GM12878 (cell line): ENCODE results near the gene SPOCD1. TPM values are rescaled to one million over a fixed set of nuclear protein-coding genes. Genes with fewer than 3 reads are reported as not detected.

Source experiments
- ATAC-seq: fragments of 200-7000 bp; cut with Tn5 transposase; 3 replicates; pipeline ENCODE4 v1.9.1; 2020; ENCODE audit warnings: mild to moderate bottlenecking, moderate library complexity
- BruUV-seq: library from RNA; stranded (reverse); fragments of 400-500 nt; replicated peaks from 2 replicates; lab custom pipeline; 2021; lab: Mats Ljungman, UMichigan
- CTCF ChIA-PET: fragments of 300-600 bp; sonication (Branson Sonifier 250); formaldehyde crosslinking; extraction: SDS; loops from one replicate; lab custom pipeline; 2021; ENCODE audit warnings: inconsistent platforms; lab: Yijun Ruan, JAX
- POLR2A ChIA-PET: fragments of 350-600 bp; formaldehyde crosslinking; extraction: SDS; loops from one replicate; lab custom pipeline; 2021; ENCODE audit warnings: inconsistent platforms; lab: Charles Lee
- RAD21 ChIA-PET: fragments of 300-600 bp; sonication (Branson Sonifier 250); formaldehyde crosslinking; loops from one replicate; lab custom pipeline; 2023; ENCODE audit warnings: antibody characterized with exemption; ENCODE audit not compliant: unreplicated experiment; lab: Charles Lee
- SMC1A ChIA-PET: fragments of 300-600 bp; sonication (Branson Sonifier 250); formaldehyde crosslinking; loops from one replicate; lab custom pipeline; 2023; ENCODE audit not compliant: unreplicated experiment, uncharacterized antibody; lab: Charles Lee
- DNase-seq: peaks from one replicate; pipeline ENCODE4 v3.0.0-alpha.2; 2011; ENCODE audit warnings: low read depth, low spot score
- FAIRE-seq: peaks from 3 replicates; lab custom pipeline; 2011; peaks lifted over from hg19 to GRCh38; lab: Jason Lieb, UNC
- H2AFZ ChIP-seq: 2 replicates; pipeline ENCODE4 v1.6.0; 2011; ENCODE audit warnings: low read depth, low read length, control low read depth; ENCODE audit not compliant: control insufficient read depth
- H3K27ac ChIP-seq: 2 replicates; pipeline ENCODE4 v1.5.1; 2011; ENCODE audit warnings: control low read depth; ENCODE audit not compliant: control insufficient read depth, insufficient read depth
- H3K27me3 ChIP-seq, 2 experiments: replicated peaks in 1 of 2; 2 replicates each; pipeline versions ENCODE4 v1.6.0 to v1.6.1; 2011; ENCODE audit warnings: low read length in 1 of 2; ENCODE audit not compliant: control insufficient read depth in 2 of 2, insufficient read depth in 2 of 2
- H3K36me3 ChIP-seq, 2 experiments: 2 replicates each; pipeline ENCODE4 v1.5.1; 2011; ENCODE audit warnings: low read length in 1 of 2; ENCODE audit not compliant: control insufficient read depth in 2 of 2, insufficient read depth in 2 of 2
- H3K4me1 ChIP-seq: 2 replicates; pipeline ENCODE4 v1.6.1; 2011; ENCODE audit warnings: mild to moderate bottlenecking, low read length, moderate library complexity, mixed read lengths; ENCODE audit not compliant: control insufficient read depth, insufficient read depth
- H3K4me2 ChIP-seq: 2 replicates; pipeline ENCODE4 v1.6.0; 2011; ENCODE audit warnings: control low read depth; ENCODE audit not compliant: control insufficient read depth, insufficient read depth
- H3K4me3 ChIP-seq: fragments of 200-600 bp; sonication (generic); 2 replicates; pipeline ENCODE4 v1.5.1; 2016
- H3K79me2 ChIP-seq: 2 replicates; pipeline ENCODE4 v1.6.0; 2011; ENCODE audit warnings: low read length; ENCODE audit not compliant: control insufficient read depth, insufficient read depth
- H3K9ac ChIP-seq: 2 replicates; pipeline ENCODE4 v1.8.0; 2011; ENCODE audit warnings: low read length, control low read depth, mixed read lengths; ENCODE audit not compliant: control insufficient read depth, insufficient read depth
- H3K9me3 ChIP-seq: replicated peaks from 3 replicates; pipeline ENCODE4 v1.5.1; 2011; ENCODE audit warnings: mild to moderate bottlenecking, low read length; ENCODE audit not compliant: control insufficient read depth, insufficient read depth
- H4K20me1 ChIP-seq: 2 replicates; pipeline ENCODE4 v1.6.0; 2011; ENCODE audit not compliant: control insufficient read depth, insufficient read depth
- BACH1 ChIP-seq: fragments of 450-650 bp; IDR thresholded peaks from 2 replicates; pipeline ENCODE4 v1.6.1; 2017; ENCODE audit warnings: mild to moderate bottlenecking, borderline replicate concordance
- BHLHE40 ChIP-seq, 2 experiments: fragments of 450-650 bp in 1 of 2; IDR thresholded peaks; 2 replicates each; pipeline ENCODE4 v1.6.1; 2011 to 2017; ENCODE audit warnings: low read depth in 2 of 2, borderline replicate concordance in 1 of 2, improper control_type of control experiment in 1 of 2, low read length in 1 of 2, mild to moderate bottlenecking in 1 of 2
- CHD1 ChIP-seq: IDR thresholded peaks from 2 replicates; pipeline ENCODE4 v1.6.1; 2012; ENCODE audit warnings: low read depth, low read length, improper control_type of control experiment
- IKZF2 ChIP-seq, 2 experiments: fragments of 450-650 bp; IDR thresholded peaks; 2 replicates each; pipeline ENCODE4 v1.6.1; 2017; ENCODE audit warnings: mild to moderate bottlenecking in 2 of 2, moderate library complexity in 2 of 2
- KLF5 ChIP-seq: fragments of 450-650 bp; IDR thresholded peaks from 2 replicates; pipeline ENCODE4 v1.6.1; 2014; ENCODE audit warnings: mild to moderate bottlenecking; ENCODE audit not compliant: partially characterized antibody
- MEF2A ChIP-seq: IDR thresholded peaks from 2 replicates; pipeline ENCODE4 v1.6.1; 2011; ENCODE audit warnings: low read depth, mild to moderate bottlenecking, low read length, moderate library complexity; ENCODE audit not compliant: insufficient read depth
- NRF1 ChIP-seq: conservative IDR thresholded peaks from 2 replicates; pipeline ENCODE4 v1.6.1; 2011; ENCODE audit warnings: mild to moderate bottlenecking, low read depth, low read length, improper control_type of control experiment
- POLR2A ChIP-seq: IDR thresholded peaks from 2 replicates; pipeline ENCODE4 v1.6.1; 2011; ENCODE audit warnings: low read depth, mild to moderate bottlenecking, low read length
- POLR2AphosphoS2 ChIP-seq: IDR thresholded peaks from 2 replicates; pipeline ENCODE4 v1.6.1; 2011; ENCODE audit warnings: low read depth, mild to moderate bottlenecking, low read length, improper control_type of control experiment, moderate library complexity
- RAD51 ChIP-seq: fragments of 450-650 bp; IDR thresholded peaks from 2 replicates; pipeline ENCODE4 v1.6.1; 2016; ENCODE audit warnings: moderate library complexity, mild to moderate bottlenecking, inconsistent platforms
- RUNX3 ChIP-seq: IDR thresholded peaks from 2 replicates; pipeline ENCODE4 v1.6.1; 2012; ENCODE audit warnings: low read length, inconsistent platforms
- SREBF1 ChIP-seq: IDR thresholded peaks from 2 replicates; pipeline ENCODE4 v1.6.1; 2012; ENCODE audit warnings: mild to moderate bottlenecking, low read length
- SREBF2 ChIP-seq: IDR thresholded peaks from 2 replicates; pipeline ENCODE4 v1.6.1; 2012; ENCODE audit warnings: mild to moderate bottlenecking, low read length
- TBL1XR1 ChIP-seq: IDR thresholded peaks from 2 replicates; pipeline ENCODE4 v1.6.1; 2012; ENCODE audit warnings: low read depth, low read length, improper control_type of control experiment
- YBX1 ChIP-seq: fragments of 450-650 bp; IDR thresholded peaks from 2 replicates; pipeline ENCODE4 v1.6.1; 2016; ENCODE audit warnings: antibody characterized with exemption
- ZBED1 ChIP-seq: IDR thresholded peaks from 2 replicates; pipeline ENCODE4 v1.6.1; 2016; ENCODE audit warnings: borderline replicate concordance
- ZNF207 ChIP-seq: fragments of 450-650 bp; IDR thresholded peaks from 2 replicates; pipeline ENCODE4 v1.6.1; 2014; ENCODE audit warnings: antibody characterized with exemption, mild to moderate bottlenecking, borderline replicate concordance
- WGBS: methylation state at CpG from one replicate; pipeline ENCODE4 v1.1.6; 2016; ENCODE audit warnings: low lambda C conversion rate; ENCODE audit not compliant: insufficient replicate concordance, insufficient coverage; ENCODE audit errors: missing lambda C conversion rate; 5-methylcytosine and 5-hydroxymethylcytosine counted together
- in situ Hi-C: fragments of 300-500 bp; cut with MboI; formaldehyde crosslinking; loops from 9 replicates; pipeline ENCODE4 v1.14.3; 2018; ENCODE audit warnings: mixed read lengths
- intact Hi-C: fragments of 100-400 bp; cut with micrococcal nuclease; formaldehyde crosslinking; loops from one replicate; pipeline ENCODE4 v1.14.2; 2022; ENCODE audit not compliant: unreplicated experiment
- polyA plus RNA-seq, 11 experiments: library from polyadenylated mRNA; depleted of rRNA in 4 of 11; unstranded in 6 of 11; stranded (reverse) in 5 of 11; fragments of >200 nt; fragmentation: Nextera tagmentation in 4 of 11; fragmentation: Illumina TruSeq in 1 of 11; extraction: Ambion mirVana in 4 of 11; extraction: Trizol in 1 of 11; gene quantifications; 1 replicate in 1 of 11; 2 replicates in 10 of 11; pipeline versions ENCODE4 v1.2.1 to v1.2.3, GENCODE V29; 2011 to 2016; ENCODE audit warnings: inconsistent platforms in 2 of 11, missing spikeins in 2 of 11, low read depth in 1 of 11
- total RNA-seq, 4 experiments: library from RNA; depleted of rRNA in 3 of 4; stranded (reverse); fragments of >200 nt in 3 of 4; fragmentation: Illumina TruSeq in 1 of 4; extraction: Trizol in 1 of 4; gene quantifications; 2 replicates each; pipeline versions ENCODE4 v1.2.1 to v1.2.3, GENCODE V29; 2013 to 2021
- TF ChIP-seq, protein P1 (sequence below): IDR thresholded peaks from 2 replicates; pipeline ENCODE4 v1.6.1; 2012; ENCODE audit warnings: low read length, inconsistent platforms
- TF ChIP-seq, protein P2 (sequence below): IDR thresholded peaks from 2 replicates; pipeline ENCODE4 v1.6.1; 2012; ENCODE audit warnings: improper control_type of control experiment, low read depth, low read length; ENCODE audit not compliant: insufficient replicate concordance

The SPOCD1 gene
- total and polyA plus RNA-seq, 10 of the 15 experiments (the other 5 are each of a cell fraction or from before 2014, with no cell fraction given): 0.02 to 0.65 (median 0.13) TPM; not detected in 4

DNA sequence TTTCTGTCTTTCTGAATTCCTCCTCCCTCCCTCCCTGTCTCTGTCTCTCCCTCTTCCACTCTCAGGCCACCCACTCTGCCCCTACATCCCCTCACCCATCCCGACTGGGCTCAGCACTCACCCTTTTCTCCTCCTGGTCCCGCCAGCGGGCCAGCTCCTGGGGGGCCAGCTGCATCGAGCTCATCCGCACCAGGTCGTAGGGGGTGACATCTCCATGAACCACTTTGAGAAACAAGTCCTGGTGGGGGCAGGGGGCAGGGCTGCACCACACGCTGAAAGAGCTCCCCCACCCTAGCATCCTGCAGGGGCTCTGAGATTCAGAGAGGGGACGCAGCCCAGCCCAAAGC is 17.8 kb downstream of the SPOCD1 start:
- Histone ChIP-seq H3K36me3 (no peaks in the 10 kb centered on the region), H2AFZ (no peak overlapping the region), H3K9ac (no peak overlapping the region), H4K20me1 (no peaks in the 10 kb centered on the region), H3K27ac (no peak overlapping the region), H3K9me3 (no peaks in the 10 kb centered on the region), H3K4me2 (no peak overlapping the region), H3K4me1 (no peaks in the 10 kb centered on the region), H3K4me3 (no peak overlapping the region), H3K27me3 (peaks cover 0 to 4% of the 10 kb centered on the region in 2 experiments), H3K79me2 (no peaks in the 10 kb centered on the region)
- intact Hi-C loops (no loop called here), in situ Hi-C loops (loop anchor here (5.0 kb wide), 1 partner anchor 141 kb away; no protein-coding TSS in a partner anchor)
- DNase-seq: no peak
- 21% methylated on average over 8 of the region's 8 CpGs for WGBS
- FAIRE-seq: no peak
- ChIA-PET RAD21 (no interaction called here), POLR2A (no interaction called here), CTCF (interaction anchor here (5.5 kb wide), 1 partner anchor 9 kb away, joined by 27 read pairs; no protein-coding TSS in a partner anchor), SMC1A (no interaction called here)
- TF ChIP-seq CHD1: no peak
- no peak for TF ChIP-seq MEF2A
- no peak for TF ChIP-seq BHLHE40 (IDR thresholded peaks at IDR 0.05; ENCODE audit: borderline replicate concordance in 1 of 2, low read depth in 2 of 2, low read length in 1 of 2)
- TF ChIP-seq TBL1XR1: no peak
- no peak for TF ChIP-seq POLR2A
- TF ChIP-seq, protein P1, sequence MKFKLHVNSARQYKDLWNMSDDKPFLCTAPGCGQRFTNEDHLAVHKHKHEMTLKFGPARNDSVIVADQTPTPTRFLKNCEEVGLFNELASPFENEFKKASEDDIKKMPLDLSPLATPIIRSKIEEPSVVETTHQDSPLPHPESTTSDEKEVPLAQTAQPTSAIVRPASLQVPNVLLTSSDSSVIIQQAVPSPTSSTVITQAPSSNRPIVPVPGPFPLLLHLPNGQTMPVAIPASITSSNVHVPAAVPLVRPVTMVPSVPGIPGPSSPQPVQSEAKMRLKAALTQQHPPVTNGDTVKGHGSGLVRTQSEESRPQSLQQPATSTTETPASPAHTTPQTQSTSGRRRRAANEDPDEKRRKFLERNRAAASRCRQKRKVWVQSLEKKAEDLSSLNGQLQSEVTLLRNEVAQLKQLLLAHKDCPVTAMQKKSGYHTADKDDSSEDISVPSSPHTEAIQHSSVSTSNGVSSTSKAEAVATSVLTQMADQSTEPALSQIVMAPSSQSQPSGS: no peak
- no peak for TF ChIP-seq RUNX3
- no peak for TF ChIP-seq SREBF2
- TF ChIP-seq KLF5: no peak
- no peak for TF ChIP-seq YBX1
- TF ChIP-seq IKZF2 (IDR thresholded peaks at IDR 0.05): no peak
- TF ChIP-seq SREBF1: no peak
- TF ChIP-seq POLR2AphosphoS2: no peak
- TF ChIP-seq BACH1: no peak
- TF ChIP-seq ZNF207: no peak
- TF ChIP-seq RAD51: no peak
- TF ChIP-seq NRF1: no peak
- no peak for TF ChIP-seq ZBED1
- TF ChIP-seq, protein P2, sequence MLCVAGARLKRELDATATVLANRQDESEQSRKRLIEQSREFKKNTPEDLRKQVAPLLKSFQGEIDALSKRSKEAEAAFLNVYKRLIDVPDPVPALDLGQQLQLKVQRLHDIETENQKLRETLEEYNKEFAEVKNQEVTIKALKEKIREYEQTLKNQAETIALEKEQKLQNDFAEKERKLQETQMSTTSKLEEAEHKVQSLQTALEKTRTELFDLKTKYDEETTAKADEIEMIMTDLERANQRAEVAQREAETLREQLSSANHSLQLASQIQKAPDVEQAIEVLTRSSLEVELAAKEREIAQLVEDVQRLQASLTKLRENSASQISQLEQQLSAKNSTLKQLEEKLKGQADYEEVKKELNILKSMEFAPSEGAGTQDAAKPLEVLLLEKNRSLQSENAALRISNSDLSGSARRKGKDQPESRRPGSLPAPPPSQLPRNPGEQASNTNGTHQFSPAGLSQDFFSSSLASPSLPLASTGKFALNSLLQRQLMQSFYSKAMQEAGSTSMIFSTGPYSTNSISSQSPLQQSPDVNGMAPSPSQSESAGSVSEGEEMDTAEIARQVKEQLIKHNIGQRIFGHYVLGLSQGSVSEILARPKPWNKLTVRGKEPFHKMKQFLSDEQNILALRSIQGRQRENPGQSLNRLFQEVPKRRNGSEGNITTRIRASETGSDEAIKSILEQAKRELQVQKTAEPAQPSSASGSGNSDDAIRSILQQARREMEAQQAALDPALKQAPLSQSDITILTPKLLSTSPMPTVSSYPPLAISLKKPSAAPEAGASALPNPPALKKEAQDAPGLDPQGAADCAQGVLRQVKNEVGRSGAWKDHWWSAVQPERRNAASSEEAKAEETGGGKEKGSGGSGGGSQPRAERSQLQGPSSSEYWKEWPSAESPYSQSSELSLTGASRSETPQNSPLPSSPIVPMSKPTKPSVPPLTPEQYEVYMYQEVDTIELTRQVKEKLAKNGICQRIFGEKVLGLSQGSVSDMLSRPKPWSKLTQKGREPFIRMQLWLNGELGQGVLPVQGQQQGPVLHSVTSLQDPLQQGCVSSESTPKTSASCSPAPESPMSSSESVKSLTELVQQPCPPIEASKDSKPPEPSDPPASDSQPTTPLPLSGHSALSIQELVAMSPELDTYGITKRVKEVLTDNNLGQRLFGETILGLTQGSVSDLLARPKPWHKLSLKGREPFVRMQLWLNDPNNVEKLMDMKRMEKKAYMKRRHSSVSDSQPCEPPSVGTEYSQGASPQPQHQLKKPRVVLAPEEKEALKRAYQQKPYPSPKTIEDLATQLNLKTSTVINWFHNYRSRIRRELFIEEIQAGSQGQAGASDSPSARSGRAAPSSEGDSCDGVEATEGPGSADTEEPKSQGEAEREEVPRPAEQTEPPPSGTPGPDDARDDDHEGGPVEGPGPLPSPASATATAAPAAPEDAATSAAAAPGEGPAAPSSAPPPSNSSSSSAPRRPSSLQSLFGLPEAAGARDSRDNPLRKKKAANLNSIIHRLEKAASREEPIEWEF: no peak
- ATAC-seq: no peak
- no TSS peak for BruUV-seq
